Testis (tissue), 2 donors: ENCODE results near the gene ZBTB9.

ENCODE experiments used
- CTCF ChIP-seq, 3 experiments: fragments of 450-650 bp in 2 of 3; fragments of 200-600 bp in 1 of 3; sonication (generic) in 1 of 3; IDR thresholded peaks; one replicate each; pipeline ENCODE4 v1.5.1; 2016 to 2019; ENCODE audit warnings: antibody characterized with exemption in 3 of 3, mild to moderate bottlenecking in 2 of 3, moderate library complexity in 1 of 3
- POLR2A ChIP-seq: fragments of 450-650 bp; IDR thresholded peaks from one replicate; pipeline ENCODE4 v1.6.1; 2017; ENCODE audit warnings: antibody characterized with exemption, mild to moderate bottlenecking, moderate library complexity

- TF ChIP-seq POLR2A (no peak), CTCF (IDR thresholded peaks at IDR 0.05) (no peak)
These were observed 42.0 kb upstream of the ZBTB9 start for GRCh38 chr6:33412140-33413009.
